DOHH2 (cell line): ENCODE data around the gene PIGB.

Experiments
- EZH2phosphoT487 ChIP-seq: fragments of 200-600 bp; sonication (generic); IDR thresholded peaks from 2 replicates; pipeline ENCODE4 v1.6.1; 2017; ENCODE audit warnings: borderline replicate concordance, mild to moderate bottlenecking, antibody characterized with exemption, low read length, moderate library complexity, mixed read lengths
- TF ChIP-seq, protein P1 (sequence below): fragments of 200-600 bp; sonication (generic); IDR thresholded peaks from one replicate; pipeline ENCODE4 v1.5.1; 2014; ENCODE audit warnings: antibody characterized with exemption, mild to moderate bottlenecking, low read depth, low read length; ENCODE audit not compliant: poor library complexity, severe bottlenecking

DNA sequence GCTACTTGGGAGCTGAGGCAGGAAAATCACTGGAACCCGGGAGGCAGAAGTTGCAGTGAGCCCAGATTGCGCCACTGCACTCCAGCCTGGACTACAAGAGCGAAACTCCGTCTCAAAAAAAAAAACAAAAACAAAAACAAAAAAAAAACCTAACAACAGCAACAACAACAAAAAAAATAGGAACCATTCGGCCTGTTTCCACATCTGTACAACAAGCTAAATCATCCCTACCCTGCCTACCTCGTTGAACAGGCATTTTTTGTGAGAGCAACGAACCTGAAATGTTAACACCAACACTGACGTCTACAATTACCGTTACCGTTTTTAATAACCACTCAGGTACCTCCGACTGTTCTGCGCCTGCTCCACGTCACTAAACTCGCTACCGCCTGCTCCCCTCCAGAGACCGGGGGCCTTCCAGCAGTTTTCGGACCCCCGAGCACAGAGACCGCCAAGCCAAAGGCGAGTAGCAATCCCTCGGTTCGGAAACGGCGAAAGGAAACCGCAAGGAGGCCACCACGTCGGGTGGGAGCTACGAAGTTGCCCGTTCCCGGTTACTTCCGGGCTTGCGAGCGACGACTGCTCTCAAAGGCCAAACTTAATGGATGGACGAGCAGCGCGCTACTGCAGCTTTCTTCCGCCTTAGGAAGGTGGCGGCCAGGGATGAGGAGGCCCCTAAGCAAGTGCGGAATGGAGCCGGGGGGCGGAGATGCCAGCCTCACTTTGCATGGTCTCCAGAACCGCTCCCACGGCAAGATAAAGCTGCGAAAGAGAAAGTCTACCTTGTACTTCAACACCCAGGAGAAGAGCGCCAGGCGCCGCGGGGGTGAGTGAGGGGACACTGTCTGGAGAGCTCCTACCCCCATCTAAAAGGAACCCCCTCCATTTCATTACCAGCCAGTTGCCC, at the start of gene PIGB, which contains the start of gene PIGBOS1:
- TF ChIP-seq, protein P1, sequence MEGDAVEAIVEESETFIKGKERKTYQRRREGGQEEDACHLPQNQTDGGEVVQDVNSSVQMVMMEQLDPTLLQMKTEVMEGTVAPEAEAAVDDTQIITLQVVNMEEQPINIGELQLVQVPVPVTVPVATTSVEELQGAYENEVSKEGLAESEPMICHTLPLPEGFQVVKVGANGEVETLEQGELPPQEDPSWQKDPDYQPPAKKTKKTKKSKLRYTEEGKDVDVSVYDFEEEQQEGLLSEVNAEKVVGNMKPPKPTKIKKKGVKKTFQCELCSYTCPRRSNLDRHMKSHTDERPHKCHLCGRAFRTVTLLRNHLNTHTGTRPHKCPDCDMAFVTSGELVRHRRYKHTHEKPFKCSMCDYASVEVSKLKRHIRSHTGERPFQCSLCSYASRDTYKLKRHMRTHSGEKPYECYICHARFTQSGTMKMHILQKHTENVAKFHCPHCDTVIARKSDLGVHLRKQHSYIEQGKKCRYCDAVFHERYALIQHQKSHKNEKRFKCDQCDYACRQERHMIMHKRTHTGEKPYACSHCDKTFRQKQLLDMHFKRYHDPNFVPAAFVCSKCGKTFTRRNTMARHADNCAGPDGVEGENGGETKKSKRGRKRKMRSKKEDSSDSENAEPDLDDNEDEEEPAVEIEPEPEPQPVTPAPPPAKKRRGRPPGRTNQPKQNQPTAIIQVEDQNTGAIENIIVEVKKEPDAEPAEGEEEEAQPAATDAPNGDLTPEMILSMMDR = no peak
- TF ChIP-seq EZH2phosphoT487 = no peak
